ENCODE data around the gene EID3. TPM values are rescaled to one million over a fixed set of nuclear protein-coding genes. Genes with fewer than 3 reads are reported as not detected.

EID3 gene
- total RNA-seq, 1 experiment from 2014 or later: 2.7 TPM

DNA sequence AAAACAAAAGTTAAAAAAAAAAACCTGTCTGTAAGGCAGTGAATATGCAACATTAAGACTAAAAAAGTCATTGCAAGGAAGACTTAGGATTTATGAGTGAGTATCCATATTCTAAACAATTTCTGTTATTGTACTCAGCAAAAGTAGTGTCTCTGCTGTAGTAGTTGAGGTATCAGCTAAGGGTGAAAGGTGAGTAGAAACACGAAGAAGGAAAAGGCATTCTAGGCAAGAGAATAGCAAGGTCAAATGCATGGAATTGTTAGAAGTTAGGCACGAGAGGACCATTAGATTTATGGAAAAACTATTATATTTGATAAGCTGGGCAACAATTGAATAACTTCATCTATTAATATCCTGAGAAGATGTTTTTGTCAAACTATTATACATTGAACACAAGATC, 1.8 kb downstream of the EID3 start:
- Histone ChIP-seq H3K27me3 (ENCODE audit: low read length) (no peaks in the 10 kb centered on the region), H3K9me3 (ENCODE audit: low read length) (no peaks in the 10 kb centered on the region), H4K20me1 (ENCODE audit: insufficient read depth, low read depth, low read length) (peaks cover 40% of the 10 kb centered on the region), H3K4me1 (ENCODE audit: low read length) (peaks cover 19% of the 10 kb centered on the region), H2AFZ (ENCODE audit: low read length) (no peak overlapping the region), H3K79me2 (ENCODE audit: low read length) (peaks cover 95% of the 10 kb centered on the region), H3K9me2 (replicated peaks; ENCODE audit: insufficient read depth, low read length) (no peaks in the 10 kb centered on the region), H3K27ac (ENCODE audit: low read length) (0 out of 2 replicates have a peak overlapping the region, but pooled peaks have one; percentile 15), H3K4me2 (ENCODE audit: low read depth, low read length, poor library complexity, severe bottlenecking) (no peak overlapping the region), H3K36me3 (ENCODE audit: insufficient read depth, low read length) (peaks cover 23% of the 10 kb centered on the region; the same call in 1 of the 2 replicates), H3K4me3 (ENCODE audit: low read length) (no peak overlapping the region), H3K9ac (ENCODE audit: low read length) (no peak overlapping the region)
- DNase-seq: no peak

DNA sequence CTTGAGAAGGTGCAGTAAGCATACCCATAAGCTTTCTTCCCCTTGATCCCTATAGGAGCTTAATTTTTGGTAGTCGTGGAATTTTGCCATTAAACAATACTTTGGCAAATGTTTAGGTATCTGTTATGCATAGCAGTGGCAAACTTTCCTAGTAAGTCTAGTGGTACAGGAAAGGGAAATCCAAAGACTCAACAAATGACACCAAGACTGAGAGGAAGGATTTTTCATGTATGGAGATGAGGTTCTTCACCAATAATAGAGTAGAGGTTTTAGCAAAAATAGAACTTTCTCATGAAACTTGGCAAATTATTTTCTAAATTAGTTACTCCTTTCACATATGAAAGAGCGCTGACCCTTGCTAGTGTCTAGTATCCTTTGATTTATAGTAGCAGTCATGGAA, 2.8 kb downstream of the EID3 start:
- Histone ChIP-seq H4K20me1 (ENCODE audit: insufficient read depth, low read depth, low read length) (peaks cover 34% of the 10 kb centered on the region), H3K9me2 (replicated peaks; ENCODE audit: insufficient read depth, low read length) (no peaks in the 10 kb centered on the region), H3K27ac (ENCODE audit: low read length) (no peak overlapping the region), H3K79me2 (ENCODE audit: low read length) (peaks cover 95% of the 10 kb centered on the region), H3K4me1 (ENCODE audit: low read length) (peaks cover 19% of the 10 kb centered on the region), H3K9ac (ENCODE audit: low read length) (no peak overlapping the region), H3K4me2 (ENCODE audit: low read depth, low read length, poor library complexity, severe bottlenecking) (no peak overlapping the region), H3K27me3 (ENCODE audit: low read length) (no peaks in the 10 kb centered on the region), H3K9me3 (ENCODE audit: low read length) (no peaks in the 10 kb centered on the region), H3K36me3 (ENCODE audit: insufficient read depth, low read length) (peaks cover 31% of the 10 kb centered on the region), H2AFZ (ENCODE audit: low read length) (no peak overlapping the region), H3K4me3 (ENCODE audit: low read length) (no peak overlapping the region)
- no peak for DNase-seq

DNA sequence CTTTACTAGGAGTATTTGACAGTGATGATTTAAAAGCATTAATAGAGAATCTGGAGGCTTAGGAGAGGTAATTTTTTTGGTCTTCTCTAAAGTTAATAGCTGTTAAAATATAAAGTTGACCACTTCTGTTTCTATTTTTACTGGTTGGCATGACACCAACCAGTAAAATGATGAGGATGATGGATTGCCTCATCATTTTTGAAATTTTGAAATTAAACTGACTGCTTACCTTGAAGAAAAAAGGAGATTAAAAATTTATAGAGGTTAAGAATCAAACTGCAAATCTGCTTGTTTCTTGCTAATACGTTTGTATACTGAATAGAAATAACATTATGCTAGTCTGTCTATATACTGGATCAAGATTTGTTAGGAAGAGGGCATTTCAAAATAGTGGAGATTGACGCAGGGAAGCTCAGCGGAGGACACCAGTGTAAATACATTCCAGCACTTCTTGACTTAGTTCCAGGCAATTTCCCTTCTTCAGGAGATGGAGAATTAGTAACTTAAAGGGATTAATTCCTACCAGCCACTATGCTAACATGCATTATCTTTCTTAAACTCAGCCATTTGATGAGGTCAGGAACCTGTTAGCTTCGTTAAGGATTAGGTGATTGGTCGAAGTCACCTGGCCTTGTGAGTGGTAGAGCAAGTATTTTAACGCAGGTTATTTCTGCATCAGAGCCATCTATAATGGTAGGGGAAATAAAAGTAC, 3.6 kb downstream of the EID3 start:
- Histone ChIP-seq H3K9me3 (ENCODE audit: low read length) (no peaks in the 10 kb centered on the region), H3K4me1 (ENCODE audit: low read length) (peaks cover 19% of the 10 kb centered on the region), H3K9me2 (replicated peaks; ENCODE audit: insufficient read depth, low read length) (no peaks in the 10 kb centered on the region), H2AFZ (ENCODE audit: low read length) (no peak overlapping the region), H3K27me3 (ENCODE audit: low read length) (no peaks in the 10 kb centered on the region), H3K27ac (ENCODE audit: low read length) (no peak overlapping the region), H3K4me2 (ENCODE audit: low read depth, low read length, poor library complexity, severe bottlenecking) (no peak overlapping the region), H4K20me1 (ENCODE audit: insufficient read depth, low read depth, low read length) (peaks cover 36% of the 10 kb centered on the region), H3K36me3 (ENCODE audit: insufficient read depth, low read length) (peaks cover 30% of the 10 kb centered on the region), H3K79me2 (ENCODE audit: low read length) (peaks cover 89% of the 10 kb centered on the region), H3K9ac (ENCODE audit: low read length) (no peak overlapping the region), H3K4me3 (ENCODE audit: low read length) (no peak overlapping the region)
- DNase-seq: no peak

DNA sequence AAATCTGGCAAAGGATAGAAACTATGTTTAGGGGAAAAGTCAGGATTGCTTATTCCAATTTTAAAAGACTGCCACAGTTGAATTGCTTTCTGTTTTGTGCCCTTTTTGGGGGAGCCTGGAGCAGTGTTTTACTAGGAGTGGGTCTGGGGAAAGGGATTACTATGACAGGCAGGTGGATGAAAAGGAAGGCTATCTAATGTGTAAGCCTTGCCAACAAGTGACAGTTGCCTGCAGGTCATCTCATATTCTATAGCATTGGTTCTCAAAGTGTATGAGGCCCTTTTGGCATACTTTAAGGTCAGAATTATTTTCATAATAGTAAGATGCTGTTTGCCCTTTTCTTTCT, 4.1 kb downstream of the EID3 start:
- Histone ChIP-seq H3K27me3 (ENCODE audit: low read length) (no peaks in the 10 kb centered on the region), H3K9me3 (ENCODE audit: low read length) (no peaks in the 10 kb centered on the region), H3K4me1 (ENCODE audit: low read length) (peaks cover 19% of the 10 kb centered on the region), H3K36me3 (ENCODE audit: insufficient read depth, low read length) (peaks cover 34% of the 10 kb centered on the region), H3K27ac (ENCODE audit: low read length) (no peak overlapping the region), H2AFZ (ENCODE audit: low read length) (no peak overlapping the region), H3K4me3 (ENCODE audit: low read length) (no peak overlapping the region), H3K4me2 (ENCODE audit: low read depth, low read length, poor library complexity, severe bottlenecking) (no peak overlapping the region), H3K9ac (ENCODE audit: low read length) (no peak overlapping the region), H4K20me1 (ENCODE audit: insufficient read depth, low read depth, low read length) (peaks cover 37% of the 10 kb centered on the region), H3K79me2 (ENCODE audit: low read length) (peaks cover 91% of the 10 kb centered on the region), H3K9me2 (replicated peaks; ENCODE audit: insufficient read depth, low read length) (no peaks in the 10 kb centered on the region)
- peak; percentile 36 for DNase-seq

DNA sequence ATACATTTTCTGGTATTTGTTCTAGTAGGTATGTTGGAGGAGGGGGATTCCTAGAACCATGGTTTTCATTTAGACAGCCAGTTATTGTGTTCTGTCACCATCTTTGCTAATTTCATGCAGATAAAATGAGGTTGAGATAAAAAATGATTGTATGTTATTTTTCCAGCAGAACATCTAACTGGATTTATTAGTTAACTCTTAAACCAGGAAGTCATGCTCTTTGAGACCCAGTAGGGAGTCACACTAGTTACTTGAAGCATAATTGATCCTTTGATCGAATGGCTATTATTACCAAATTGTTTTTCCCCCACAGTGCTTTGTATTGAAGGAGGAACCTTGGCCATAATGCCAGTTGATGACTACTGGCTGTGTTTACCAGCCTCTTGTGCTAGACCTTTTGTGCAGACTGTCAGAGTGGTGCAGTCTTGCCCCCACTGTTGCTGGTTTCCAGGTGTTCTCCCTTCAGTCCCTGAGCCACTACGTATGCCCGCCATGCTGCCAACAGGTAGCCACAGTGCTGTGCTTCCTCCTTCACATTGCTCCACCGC, 6.0 kb downstream of the EID3 start:
- Histone ChIP-seq H4K20me1 (ENCODE audit: insufficient read depth, low read depth, low read length) (peaks cover 31% of the 10 kb centered on the region), H3K9ac (ENCODE audit: low read length) (no peak overlapping the region), H3K9me2 (replicated peaks; ENCODE audit: insufficient read depth, low read length) (no peaks in the 10 kb centered on the region), H3K4me1 (ENCODE audit: low read length) (peaks cover 13% of the 10 kb centered on the region), H2AFZ (ENCODE audit: low read length) (no peak overlapping the region), H3K27me3 (ENCODE audit: low read length) (no peaks in the 10 kb centered on the region), H3K36me3 (ENCODE audit: insufficient read depth, low read length) (peaks cover 46% of the 10 kb centered on the region), H3K9me3 (ENCODE audit: low read length) (no peaks in the 10 kb centered on the region), H3K79me2 (ENCODE audit: low read length) (peaks cover 87% of the 10 kb centered on the region), H3K27ac (ENCODE audit: low read length) (no peak overlapping the region), H3K4me3 (ENCODE audit: low read length) (no peak overlapping the region), H3K4me2 (ENCODE audit: low read depth, low read length, poor library complexity, severe bottlenecking) (no peak overlapping the region)
- no peak for DNase-seq

DNA sequence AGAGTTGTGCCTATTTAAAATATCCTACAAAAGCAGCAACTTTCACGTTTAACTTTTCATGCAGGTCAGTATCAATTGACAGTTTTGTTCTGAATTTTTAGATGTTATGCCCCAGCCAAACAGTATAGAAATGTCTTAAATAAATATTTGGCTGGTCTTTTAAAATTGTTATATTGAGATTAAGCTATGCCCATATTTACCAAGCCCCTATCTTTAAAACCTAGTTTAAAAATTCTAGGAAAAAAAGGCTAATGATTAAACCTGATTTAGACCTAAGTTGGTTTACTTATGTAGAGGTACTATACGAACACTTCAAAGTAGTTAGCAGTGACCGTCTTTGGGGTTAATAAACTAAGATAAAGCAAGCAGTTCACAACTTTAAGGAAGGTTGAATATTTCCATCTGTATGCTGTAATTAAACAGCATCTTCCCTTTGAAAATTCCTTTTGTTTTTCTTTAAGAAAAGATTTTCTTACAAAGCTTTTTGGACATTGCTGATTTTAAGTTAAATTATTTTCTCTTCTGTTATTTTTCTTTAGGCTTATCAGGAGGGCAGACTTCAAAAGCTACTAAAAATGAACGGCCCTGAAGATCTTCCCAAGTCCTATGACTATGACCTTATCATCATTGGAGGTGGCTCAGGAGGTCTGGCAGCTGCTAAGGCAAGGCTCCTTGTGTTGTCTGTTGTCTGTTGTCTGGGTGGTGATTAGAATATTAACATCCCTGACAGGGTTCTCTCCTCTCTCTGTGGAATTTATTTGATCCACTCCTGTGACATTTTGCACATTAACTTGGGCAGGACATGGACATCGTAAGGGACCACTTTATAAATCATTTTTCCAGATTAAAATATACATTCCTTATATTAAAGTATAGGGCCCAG, 7.5 kb downstream of the EID3 start:
- H3K4me2 ChIP-seq (ENCODE audit: low read depth, low read length, poor library complexity, severe bottlenecking): no peak overlapping the region
- H2AFZ ChIP-seq (ENCODE audit: low read length): no peak overlapping the region
- no peaks in the 10 kb centered on the region for H3K27me3 ChIP-seq (ENCODE audit: low read length)
- no peaks in the 10 kb centered on the region for H3K9me3 ChIP-seq (ENCODE audit: low read length)
- no peak overlapping the region for H3K4me3 ChIP-seq (ENCODE audit: low read length)
- H3K27ac ChIP-seq (ENCODE audit: low read length): no peak overlapping the region
- H3K79me2 ChIP-seq (ENCODE audit: low read length): peaks cover 83% of the 10 kb centered on the region
- no peaks in the 10 kb centered on the region for H3K9me2 ChIP-seq (replicated peaks; ENCODE audit: insufficient read depth, low read length)
- H3K9ac ChIP-seq (ENCODE audit: low read length): no peak overlapping the region
- DNase-seq: no peak
- H3K4me1 ChIP-seq (ENCODE audit: low read length): 0 out of 2 replicates have a peak, but pooled peaks cover 2% of the 10 kb centered on the region
- peaks cover 54% of the 10 kb centered on the region for H3K36me3 ChIP-seq (ENCODE audit: insufficient read depth, low read length)
- peaks cover 21% of the 10 kb centered on the region for H4K20me1 ChIP-seq (ENCODE audit: insufficient read depth, low read depth, low read length)

DNA sequence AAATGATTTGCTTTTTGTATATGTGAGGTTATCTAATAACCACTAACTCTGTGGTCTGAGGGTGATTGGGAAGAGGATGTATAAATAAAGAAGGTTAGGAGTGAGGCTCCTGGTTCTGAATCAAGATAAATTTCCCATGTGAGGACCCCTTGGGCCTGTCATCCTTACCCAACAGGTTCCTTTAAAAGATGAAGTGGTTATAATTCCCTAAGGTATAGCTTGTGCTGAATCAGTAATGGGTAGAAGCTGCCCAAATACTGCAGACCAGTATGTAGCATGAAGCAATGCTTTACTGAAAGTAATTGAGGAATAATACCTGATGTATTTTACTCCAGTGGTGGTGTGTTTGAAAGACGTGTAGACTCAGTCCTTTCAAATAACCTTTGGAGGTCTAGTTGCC, 8.7 kb downstream of the EID3 start:
- peaks cover 58% of the 10 kb centered on the region for H3K36me3 ChIP-seq (ENCODE audit: insufficient read depth, low read length)
- H4K20me1 ChIP-seq (ENCODE audit: insufficient read depth, low read depth, low read length): peaks cover 18% of the 10 kb centered on the region
- no peaks in the 10 kb centered on the region for H3K4me1 ChIP-seq (ENCODE audit: low read length)
- H3K79me2 ChIP-seq (ENCODE audit: low read length): peaks cover 77% of the 10 kb centered on the region
- DNase-seq: no peak
- no peak overlapping the region for H2AFZ ChIP-seq (ENCODE audit: low read length)
- H3K9ac ChIP-seq (ENCODE audit: low read length): no peak overlapping the region
- H3K4me3 ChIP-seq (ENCODE audit: low read length): no peak overlapping the region
- no peak overlapping the region for H3K27ac ChIP-seq (ENCODE audit: low read length)
- no peaks in the 10 kb centered on the region for H3K27me3 ChIP-seq (ENCODE audit: low read length)
- H3K9me3 ChIP-seq (ENCODE audit: low read length): no peaks in the 10 kb centered on the region
- H3K4me2 ChIP-seq (ENCODE audit: low read depth, low read length, poor library complexity, severe bottlenecking): no peak overlapping the region
- no peaks in the 10 kb centered on the region for H3K9me2 ChIP-seq (replicated peaks; ENCODE audit: insufficient read depth, low read length)

DNA sequence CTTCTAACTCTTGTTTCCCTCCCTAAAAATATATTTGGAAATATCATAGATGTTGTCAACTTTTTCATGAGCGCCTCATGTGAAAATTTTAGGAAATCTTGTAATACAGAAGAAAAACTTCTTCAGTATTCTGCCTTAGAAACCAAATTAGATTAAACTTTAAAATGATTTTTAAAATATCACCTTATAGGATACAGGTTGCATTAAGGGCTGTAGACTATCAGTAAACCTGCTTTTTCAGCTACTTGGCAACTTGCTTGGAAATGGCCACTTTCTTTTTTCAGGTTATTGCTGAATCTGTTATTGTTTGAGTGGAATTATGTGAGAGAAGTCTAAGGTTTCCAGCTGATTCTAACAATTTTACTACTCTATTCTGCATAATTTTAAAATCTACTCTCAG, 9.1 kb downstream of the EID3 start:
- Histone ChIP-seq H2AFZ (ENCODE audit: low read length) (no peak overlapping the region), H3K9me3 (ENCODE audit: low read length) (no peaks in the 10 kb centered on the region), H3K27ac (ENCODE audit: low read length) (no peak overlapping the region), H4K20me1 (ENCODE audit: insufficient read depth, low read depth, low read length) (peaks cover 14% of the 10 kb centered on the region), H3K4me1 (ENCODE audit: low read length) (no peaks in the 10 kb centered on the region), H3K4me2 (ENCODE audit: low read depth, low read length, poor library complexity, severe bottlenecking) (no peak overlapping the region), H3K27me3 (ENCODE audit: low read length) (no peaks in the 10 kb centered on the region), H3K36me3 (ENCODE audit: insufficient read depth, low read length) (peaks cover 58% of the 10 kb centered on the region), H3K9ac (ENCODE audit: low read length) (no peak overlapping the region), H3K4me3 (ENCODE audit: low read length) (no peak overlapping the region), H3K79me2 (ENCODE audit: low read length) (peaks cover 76% of the 10 kb centered on the region), H3K9me2 (replicated peaks; ENCODE audit: insufficient read depth, low read length) (no peaks in the 10 kb centered on the region)
- no peak for DNase-seq
